Nephron (organoid): ENCODE measurements around the gene SIK3.
A peak's percentile ranks its signal among the peaks of the same experiment; 100 is the strongest.
"Not testable (repeated sequence)": the region's sequence is repeated elsewhere in the genome, so short reads cannot be mapped to it uniquely, and the experiment has no call there.

Experiments used
- H3K27ac Mint-ChIP-seq, 3 experiments: 2 replicates each; pipeline ENCODE4 v1.8.0; 2020; ENCODE audit warnings: mixed read lengths in 3 of 3, mild to moderate bottlenecking in 2 of 3, moderate library complexity in 1 of 3
- H3K27me3 Mint-ChIP-seq: 2 replicates; pipeline ENCODE4 v1.8.0; 2021; ENCODE audit warnings: low read depth, mild to moderate bottlenecking, moderate library complexity, mixed read lengths
- H3K36me3 Mint-ChIP-seq: 2 replicates; pipeline ENCODE4 v1.8.0; 2020; ENCODE audit warnings: low read depth, mixed read lengths
- H3K4me1 Mint-ChIP-seq: 2 replicates; pipeline ENCODE4 v1.8.0; 2020; ENCODE audit warnings: mixed read lengths
- H3K4me3 Mint-ChIP-seq, 3 experiments: 2 replicates each; pipeline ENCODE4 v1.8.0; 2020; ENCODE audit warnings: mild to moderate bottlenecking in 3 of 3, mixed read lengths in 3 of 3, moderate library complexity in 2 of 3
- H3K9me3 Mint-ChIP-seq: 2 replicates; pipeline ENCODE4 v1.8.0; 2020; ENCODE audit warnings: mixed read lengths
- CTCF ChIP-seq, 3 experiments: fragments of 200-600 bp; sonication (generic); IDR thresholded peaks; one replicate each; pipeline ENCODE4 v1.5.0; 2021; ENCODE audit warnings: antibody characterized with exemption in 3 of 3; ENCODE audit not compliant: unreplicated experiment in 3 of 3

The SIK3 gene

GRCh38 chr11:116837231-116838091 is 260.8 kb downstream of the SIK3 start, which contains the start of gene APOA1:
TSS of gene APOA1 (minus strand) at chr11:116837622. CDS start at chr11:116837387, 235 bp downstream.
- no peak for TF ChIP-seq CTCF (IDR thresholded peaks at IDR 0.05; ENCODE audit: unreplicated experiment in 3 of 3)
- no peaks in the 10 kb centered on the region for H3K9me3 Mint-ChIP-seq
- peak within 1 kb of the TSS in 1 of 3 experiments; percentile 23 for H3K4me3 Mint-ChIP-seq
- H3K4me1 Mint-ChIP-seq: peaks cover 21% of the 10 kb centered on the region
- peak within 1 kb of the TSS; percentile 26 to 77 (median 28) for H3K27ac Mint-ChIP-seq
- H3K27me3 Mint-ChIP-seq: peaks cover 11% of the 10 kb centered on the region
- H3K36me3 Mint-ChIP-seq: no peaks in the 10 kb centered on the region

- Mint-ChIP-seq H3K9me3 (no peaks in the 10 kb centered on the region), H3K27me3 (peaks cover 11% of the 10 kb centered on the region), H3K4me1 (peaks cover 21% of the 10 kb centered on the region), H3K36me3 (no peaks in the 10 kb centered on the region), H3K4me3 (no peak overlapping the region), H3K27ac (no peak overlapping the region)
- TF ChIP-seq CTCF (IDR thresholded peaks at IDR 0.05; ENCODE audit: unreplicated experiment in 3 of 3): no peak
Observed at GRCh38 chr11:116836632-116836991, 261.6 kb downstream of the SIK3 start.

- no peaks in the 10 kb centered on the region for H3K9me3 Mint-ChIP-seq
- H3K4me3 Mint-ChIP-seq: peak overlapping the region; percentile 61 to 74 (median 74)
- H3K27ac Mint-ChIP-seq: peak overlapping the region; percentile 81 to 87 (median 82)
- peaks cover 11% of the 10 kb centered on the region for H3K27me3 Mint-ChIP-seq
- peak; percentile 45 to 72 (median 67) for TF ChIP-seq CTCF (IDR thresholded peaks at IDR 0.05; ENCODE audit: unreplicated experiment in 3 of 3)
- peaks cover 21% of the 10 kb centered on the region for H3K4me1 Mint-ChIP-seq
- H3K36me3 Mint-ChIP-seq: no peaks in the 10 kb centered on the region
Observed at GRCh38 chr11:116835791-116836631, 262.2 kb downstream of the SIK3 start.

GRCh38 chr11:116835042-116835772 is 263.0 kb downstream of the SIK3 start:
- Mint-ChIP-seq H3K4me3 (peak overlapping the region; percentile 61 to 74 (median 74)), H3K27ac (peak overlapping the region; percentile 81 to 87 (median 82)), H3K9me3 (no peaks in the 10 kb centered on the region), H3K36me3 (no peaks in the 10 kb centered on the region), H3K4me1 (peaks cover 21% of the 10 kb centered on the region), H3K27me3 (peaks cover 11% of the 10 kb centered on the region)
- no peak for TF ChIP-seq CTCF (IDR thresholded peaks at IDR 0.05; ENCODE audit: unreplicated experiment in 3 of 3)

GRCh38 chr11:116834535-116835041 is 263.6 kb downstream of the SIK3 start:
- Mint-ChIP-seq H3K4me1 (peaks cover 18% of the 10 kb centered on the region), H3K4me3 (peak overlapping the region; percentile 6 to 68 (median 10)), H3K27me3 (peaks cover 11% of the 10 kb centered on the region), H3K27ac (peak overlapping the region in 2 of 3 experiments; percentile 32 to 82)
- not testable (repeated sequence) for H3K9me3 Mint-ChIP-seq, H3K36me3 Mint-ChIP-seq
